HG03575 (cell line): ENCODE data around the gene HSF4.
"Not testable (repeated sequence)": the region's sequence is repeated elsewhere in the genome, so short reads cannot be mapped to it uniquely, and the experiment has no call there.

Experiments
- ATAC-seq: cut with Tn5 transposase; IDR thresholded peaks from one replicate; pipeline ENCODE4 v1.9.1; 2021; ENCODE audit not compliant: unreplicated experiment, insufficient number of reproducible peaks, low FRiP score; ENCODE audit errors: extremely low read depth

The HSF4 gene, protein sequence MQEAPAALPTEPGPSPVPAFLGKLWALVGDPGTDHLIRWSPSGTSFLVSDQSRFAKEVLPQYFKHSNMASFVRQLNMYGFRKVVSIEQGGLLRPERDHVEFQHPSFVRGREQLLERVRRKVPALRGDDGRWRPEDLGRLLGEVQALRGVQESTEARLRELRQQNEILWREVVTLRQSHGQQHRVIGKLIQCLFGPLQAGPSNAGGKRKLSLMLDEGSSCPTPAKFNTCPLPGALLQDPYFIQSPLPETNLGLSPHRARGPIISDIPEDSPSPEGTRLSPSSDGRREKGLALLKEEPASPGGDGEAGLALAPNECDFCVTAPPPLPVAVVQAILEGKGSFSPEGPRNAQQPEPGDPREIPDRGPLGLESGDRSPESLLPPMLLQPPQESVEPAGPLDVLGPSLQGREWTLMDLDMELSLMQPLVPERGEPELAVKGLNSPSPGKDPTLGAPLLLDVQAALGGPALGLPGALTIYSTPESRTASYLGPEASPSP

GRCh38 chr16:67164599-67165061, at the start of gene HSF4:
TSS of gene HSF4 (plus strand) at chr16:67164745. CDS start at chr16:67164812, 67 bp downstream.
- ATAC-seq = no peak

GRCh38 chr16:67114793-67115192, 49.8 kb upstream of the HSF4 start:
- ATAC-seq = no peak

DNA sequence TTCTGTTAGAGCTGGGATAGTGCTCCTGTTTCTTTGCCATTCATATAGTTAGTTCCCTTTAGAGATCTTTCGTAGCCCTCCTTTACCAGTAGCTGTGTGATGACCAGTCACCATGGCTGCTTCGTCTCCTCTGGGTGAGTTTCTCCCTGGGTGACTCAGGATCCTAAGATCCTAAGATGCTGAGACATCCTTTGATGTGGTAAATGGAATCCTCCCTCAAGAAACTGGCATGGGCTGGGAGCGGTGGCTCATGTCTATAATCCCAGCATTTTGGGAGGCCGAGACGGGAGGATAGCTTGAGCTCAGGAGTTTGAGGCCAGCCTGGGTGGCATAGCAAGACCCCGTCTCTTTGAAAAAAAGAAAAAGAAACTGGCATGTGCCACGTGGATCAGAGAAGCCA, 48.9 kb upstream of the HSF4 start:
- ATAC-seq = no peak

DNA sequence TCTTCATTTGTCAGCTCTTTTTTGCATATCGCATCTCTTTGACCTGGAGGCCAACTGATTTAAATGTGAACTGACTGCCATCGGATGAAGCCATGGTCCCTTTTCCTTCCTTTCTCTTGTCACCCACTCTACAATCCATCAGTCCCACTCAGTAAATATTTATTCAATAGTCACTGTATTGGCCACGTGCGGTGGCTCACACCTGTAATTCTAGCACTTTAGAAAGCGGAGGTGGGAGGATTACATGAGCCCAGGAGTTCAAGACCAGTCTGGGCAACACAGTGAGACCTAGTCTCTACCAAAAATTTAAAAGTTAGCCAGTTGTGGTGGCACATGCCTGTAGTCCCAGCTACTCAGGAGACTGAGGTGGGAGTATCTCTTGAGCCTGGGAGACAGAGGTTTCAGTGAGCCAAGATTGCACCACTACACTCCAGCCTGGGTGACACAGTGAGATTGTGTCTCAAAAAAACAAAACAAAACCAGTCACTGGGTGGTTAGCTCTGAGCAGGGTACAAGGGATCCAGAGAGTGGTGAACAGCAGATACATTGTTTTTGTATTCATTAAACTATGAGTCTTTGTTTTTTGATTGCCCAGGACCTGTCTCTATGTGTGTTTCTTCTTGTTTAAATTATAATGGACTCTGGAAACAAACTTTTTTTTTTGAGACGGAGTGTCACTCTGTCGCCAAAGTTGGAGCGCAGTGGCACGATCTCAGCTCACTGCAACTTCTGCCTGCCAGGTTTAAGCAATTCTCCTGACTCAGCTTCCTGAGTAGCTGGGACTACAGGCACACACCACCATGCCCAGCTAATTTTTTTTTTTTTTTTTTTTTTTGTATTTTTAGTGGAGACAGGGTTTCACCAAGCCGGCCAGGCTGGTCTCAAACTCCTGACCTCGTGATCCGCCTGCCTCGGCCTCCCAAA, 47.9 kb upstream of the HSF4 start:
- ATAC-seq = no peak

- ATAC-seq = no peak
These were observed 46.8 kb upstream of the HSF4 start for GRCh38 chr16:67117716-67118115.

- no peak for ATAC-seq
These were observed 44.5 kb upstream of the HSF4 start for GRCh38 chr16:67120025-67120424.

DNA sequence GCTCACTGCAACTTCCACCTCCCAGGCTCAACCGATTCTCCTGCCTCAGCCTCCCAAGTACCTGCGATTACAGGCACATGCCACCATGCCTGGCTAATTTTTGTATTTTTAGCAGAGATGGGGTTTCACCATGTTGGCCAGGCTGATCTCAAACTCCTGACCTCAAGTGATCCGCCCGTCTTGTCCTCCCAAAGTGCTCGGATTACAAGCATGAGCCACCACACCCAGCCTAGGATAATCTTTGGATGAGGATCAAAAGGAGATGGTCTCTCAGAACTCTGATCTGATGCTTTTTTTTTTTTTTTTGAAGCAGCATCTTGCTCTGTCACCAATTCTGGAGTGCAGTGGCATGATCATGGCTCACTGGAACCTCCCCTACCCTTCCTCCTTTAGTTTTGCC, 41.7 kb upstream of the HSF4 start:
- ATAC-seq = not testable (repeated sequence)

DNA sequence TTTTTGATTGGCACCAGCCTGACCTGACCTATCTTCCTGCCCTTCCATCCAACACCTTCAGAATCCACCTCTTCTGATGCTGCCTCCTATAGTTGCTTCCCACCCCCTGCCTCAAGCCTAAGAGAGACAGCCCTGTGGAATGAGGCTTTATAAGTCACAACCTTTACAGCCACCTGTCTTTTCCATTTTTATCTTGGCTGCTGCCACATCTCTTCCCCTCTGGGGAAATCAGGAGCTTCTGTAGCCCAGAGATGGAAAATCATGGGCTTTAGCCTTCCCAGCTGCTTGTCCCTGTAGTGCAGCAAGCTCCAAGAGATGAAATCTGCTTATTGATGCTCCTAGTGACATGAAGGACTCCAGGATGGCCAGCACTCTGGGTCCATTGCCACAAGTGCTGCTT, 36.1 kb upstream of the HSF4 start:
- ATAC-seq = no peak

GRCh38 chr16:67128887-67129286, 35.7 kb upstream of the HSF4 start:
- ATAC-seq = no peak

GRCh38 chr16:67129422-67129821, 35.1 kb upstream of the HSF4 start:
- no peak for ATAC-seq

GRCh38 chr16:67137605-67138004, 26.9 kb upstream of the HSF4 start:
- ATAC-seq = no peak

GRCh38 chr16:67141391-67141790, 23.2 kb upstream of the HSF4 start:
- ATAC-seq = no peak

- ATAC-seq = no peak
These were observed 22.2 kb upstream of the HSF4 start for GRCh38 chr16:67142342-67142741.

DNA sequence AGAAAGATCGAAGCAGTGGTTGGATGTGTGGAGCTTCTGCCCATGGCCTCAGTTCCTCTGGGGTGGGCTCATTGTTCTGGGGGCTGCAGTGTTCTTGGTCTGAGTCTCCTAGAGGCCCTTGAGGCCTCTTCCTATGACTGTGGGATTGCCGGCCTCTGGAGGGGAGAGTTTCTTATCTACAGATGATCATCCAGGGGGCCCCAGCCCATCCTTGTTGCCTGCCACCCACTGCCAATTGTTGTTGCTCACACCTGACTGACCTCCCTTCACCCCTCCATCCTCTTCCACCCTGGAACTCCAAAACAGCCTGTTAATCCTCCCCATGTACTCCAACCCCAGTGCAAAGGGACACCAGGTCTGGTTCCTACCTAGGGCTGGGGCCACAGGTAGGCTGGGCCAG, 19.6 kb upstream of the HSF4 start:
- no peak for ATAC-seq

GRCh38 chr16:67145746-67146145, 18.8 kb upstream of the HSF4 start:
- no peak for ATAC-seq

DNA sequence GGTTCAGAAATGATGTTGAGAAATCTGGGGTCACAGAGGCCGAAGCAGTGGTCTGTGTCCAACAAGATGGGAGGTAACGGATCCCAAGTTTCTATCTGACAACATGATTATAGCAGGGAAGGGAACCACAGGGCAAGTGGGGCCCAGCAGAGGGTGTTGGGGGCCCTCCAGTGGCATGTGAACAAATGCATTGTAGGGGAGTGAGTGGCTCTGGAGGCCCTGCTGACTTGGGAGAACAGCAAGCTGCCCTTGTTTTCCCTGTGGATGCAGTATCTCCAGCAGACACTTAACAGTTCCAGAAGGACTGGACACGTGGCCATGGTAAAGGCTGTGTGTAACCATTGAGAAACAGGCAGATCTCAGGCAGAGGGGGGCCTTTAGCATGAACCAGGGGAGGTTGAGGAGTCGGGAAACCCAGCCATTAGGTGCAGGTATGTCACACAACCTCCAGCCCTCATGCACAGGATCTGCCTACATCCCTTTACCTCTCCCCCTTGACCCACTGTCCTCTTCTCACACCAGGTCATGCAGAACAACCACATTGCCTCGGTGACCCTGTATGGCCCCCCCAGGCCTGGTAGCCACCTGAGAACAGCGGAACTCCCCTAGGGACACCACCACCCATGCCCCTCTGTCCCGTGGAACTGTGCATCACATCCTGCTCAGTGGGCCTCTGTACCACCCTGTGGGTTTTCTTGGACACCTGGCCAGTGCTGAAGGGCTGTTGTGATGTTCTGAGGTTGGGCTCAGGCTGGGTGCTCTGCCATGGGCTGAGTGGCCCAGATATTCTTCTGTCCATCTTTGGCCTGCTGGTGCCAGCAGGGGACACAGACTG, 17.8 kb upstream of the HSF4 start:
- no peak for ATAC-seq

GRCh38 chr16:67147437-67148140, 17.0 kb upstream of the HSF4 start:
- no peak for ATAC-seq

DNA sequence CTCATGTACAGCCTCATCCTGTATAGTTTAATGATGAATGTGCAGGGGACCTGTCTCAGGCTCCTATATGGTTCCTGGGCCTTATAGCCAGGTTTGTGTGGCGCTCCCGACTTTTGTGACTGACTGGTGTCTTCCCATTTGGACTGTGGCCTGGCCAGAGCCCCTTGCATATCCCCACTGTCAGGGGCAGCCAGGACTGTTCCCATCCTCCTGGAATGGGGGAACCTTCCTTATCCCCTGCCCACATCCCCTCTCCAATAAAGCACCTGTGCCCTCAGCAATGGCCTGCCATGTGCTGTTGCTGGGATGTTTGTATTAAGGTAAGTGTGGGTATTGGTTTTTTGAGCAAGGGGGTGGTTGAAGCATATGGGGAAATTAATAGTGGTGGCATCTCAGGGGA, 16.3 kb upstream of the HSF4 start:
- ATAC-seq = no peak
